Hepatocyte (in vitro differentiated cells): ENCODE data around the gene CCBE1. TPM values are rescaled to one million over a fixed set of nuclear protein-coding genes. Genes with fewer than 3 reads are reported as not detected.
A peak's percentile ranks its signal among the peaks of the same experiment; 100 is the strongest.

Source experiments
- DNase-seq: peaks from one replicate; pipeline ENCODE4 v3.0.0-alpha.2; 2016; ENCODE audit warnings: low spot score
- H2AFZ ChIP-seq: fragments of 200-600 bp; sonication (generic); 2 replicates; pipeline ENCODE4 v1.6.0; 2016; ENCODE audit warnings: antibody characterized with exemption, mild to moderate bottlenecking
- H3K27ac ChIP-seq: fragments of 200-600 bp; sonication (generic); 2 replicates; pipeline ENCODE4 v1.5.1; 2016; ENCODE audit warnings: mild to moderate bottlenecking
- H3K27me3 ChIP-seq: fragments of 200-600 bp; sonication (generic); 2 replicates; pipeline ENCODE4 v1.6.1; 2016
- H3K36me3 ChIP-seq: fragments of 200-600 bp; sonication (generic); replicated peaks from 2 replicates; pipeline ENCODE4 v1.5.1; 2016; ENCODE audit warnings: low read depth; ENCODE audit not compliant: insufficient read depth
- H3K4me1 ChIP-seq: fragments of 200-600 bp; sonication (generic); 2 replicates; pipeline ENCODE4 v1.5.1; 2016; ENCODE audit warnings: mild to moderate bottlenecking, moderate library complexity; ENCODE audit not compliant: insufficient read depth
- H3K4me2 ChIP-seq: fragments of 200-600 bp; sonication (generic); 2 replicates; pipeline ENCODE4 v1.6.0; 2016
- H3K4me3 ChIP-seq: fragments of 200-600 bp; sonication (generic); 2 replicates; pipeline ENCODE4 v1.5.1; 2016; ENCODE audit warnings: mild to moderate bottlenecking
- H3K79me2 ChIP-seq: fragments of 200-600 bp; sonication (generic); 2 replicates; pipeline ENCODE4 v1.6.0; 2017; ENCODE audit warnings: mild to moderate bottlenecking
- H3K9me2 ChIP-seq: fragments of 200-600 bp; sonication (generic); replicated peaks from 2 replicates; pipeline ENCODE4 v1.6.0; 2017; ENCODE audit warnings: mild to moderate bottlenecking; ENCODE audit not compliant: insufficient read depth
- H3K9me3 ChIP-seq: fragments of 200-600 bp; sonication (generic); 2 replicates; pipeline ENCODE4 v1.5.1; 2016; ENCODE audit warnings: low read depth, mild to moderate bottlenecking
- H4K20me1 ChIP-seq: fragments of 200-600 bp; sonication (generic); 2 replicates; pipeline ENCODE4 v1.6.0; 2016; ENCODE audit warnings: mild to moderate bottlenecking; ENCODE audit not compliant: insufficient read depth, poor library complexity, severe bottlenecking
- CTCF ChIP-seq: fragments of 200-600 bp; sonication (generic); IDR thresholded peaks from 2 replicates; pipeline ENCODE4 v1.5.1; 2016; ENCODE audit warnings: antibody characterized with exemption, mild to moderate bottlenecking; ENCODE audit not compliant: poor library complexity
- EZH2 ChIP-seq: fragments of 200-600 bp; sonication (generic); IDR thresholded peaks from 2 replicates; pipeline ENCODE4 v1.6.1; 2016; ENCODE audit warnings: antibody characterized with exemption, mild to moderate bottlenecking, borderline replicate concordance
- EZH2phosphoT487 ChIP-seq: fragments of 200-600 bp; sonication (generic); IDR thresholded peaks from one replicate; pipeline ENCODE4 v1.6.1; 2018; ENCODE audit warnings: antibody characterized with exemption, mild to moderate bottlenecking, low read depth, moderate library complexity; ENCODE audit not compliant: unreplicated experiment, severe bottlenecking
- WGBS: methylation state at CpG from one replicate; pipeline ENCODE4 v1.1.6; 2016; ENCODE audit warnings: low lambda C conversion rate; ENCODE audit errors: missing lambda C conversion rate; 5-methylcytosine and 5-hydroxymethylcytosine counted together
- polyA plus RNA-seq: library from polyadenylated mRNA; unstranded; fragments of >200 nt; fragmentation: Nextera tagmentation; extraction: Ambion mirVana; gene quantifications from 2 replicates; pipeline ENCODE4 v1.2.1, GENCODE V29; 2016
- total RNA-seq: library from RNA; depleted of rRNA; stranded (reverse); fragments of >200 nt; gene quantifications from 2 replicates; pipeline ENCODE4 v1.2.3, GENCODE V29; 2014

CCBE1 gene
- total and polyA plus RNA-seq, 2 experiments from 2014 or later: 3.1 to 9.2 TPM

GRCh38 chr18:59466980-59467379, 230.2 kb downstream of the CCBE1 start:
- TF ChIP-seq CTCF: no peak
- TF ChIP-seq EZH2phosphoT487: no peak
- no peak for TF ChIP-seq EZH2
- Histone ChIP-seq H3K4me3 (no peak overlapping the region), H2AFZ (no peak overlapping the region), H3K36me3 (no peaks in the 10 kb centered on the region), H4K20me1 (no peaks in the 10 kb centered on the region), H3K79me2 (no peaks in the 10 kb centered on the region), H3K27me3 (peaks cover 13% of the 10 kb centered on the region), H3K4me1 (no peaks in the 10 kb centered on the region), H3K9me3 (no peaks in the 10 kb centered on the region), H3K4me2 (no peak overlapping the region), H3K9me2 (no peaks in the 10 kb centered on the region), H3K27ac (no peak overlapping the region)
- WGBS: 95% methylated on average over 3 of the region's 3 CpGs
- no peak for DNase-seq

- no peak overlapping the region for H2AFZ ChIP-seq
- no peak overlapping the region for H3K27ac ChIP-seq
- H3K27me3 ChIP-seq: peaks cover 4% of the 10 kb centered on the region
- peaks cover 7% of the 10 kb centered on the region for H3K4me1 ChIP-seq
- H3K4me2 ChIP-seq: no peak overlapping the region
- no peak overlapping the region for H3K4me3 ChIP-seq
- no peaks in the 10 kb centered on the region for H3K36me3 ChIP-seq
- no peaks in the 10 kb centered on the region for H3K9me2 ChIP-seq
- DNase-seq: no peak
- TF ChIP-seq CTCF: no peak
- TF ChIP-seq EZH2: no peak
- no peaks in the 10 kb centered on the region for H3K79me2 ChIP-seq
- no peaks in the 10 kb centered on the region for H4K20me1 ChIP-seq
- H3K9me3 ChIP-seq: no peaks in the 10 kb centered on the region
- 95% methylated on average over 5 of the region's 5 CpGs for WGBS
These were observed 232.7 kb downstream of the CCBE1 start for GRCh38 chr18:59464486-59464885.

GRCh38 chr18:59461171-59461570, 236.1 kb downstream of the CCBE1 start:
- TF ChIP-seq EZH2 (no peak), CTCF (no peak), EZH2phosphoT487 (no peak)
- Histone ChIP-seq H3K27me3 (peaks cover 4% of the 10 kb centered on the region), H4K20me1 (no peaks in the 10 kb centered on the region), H3K4me1 (peaks cover 7% of the 10 kb centered on the region), H3K4me2 (no peak overlapping the region), H3K9me2 (no peaks in the 10 kb centered on the region), H2AFZ (no peak overlapping the region), H3K27ac (no peak overlapping the region), H3K36me3 (no peaks in the 10 kb centered on the region), H3K9me3 (no peaks in the 10 kb centered on the region), H3K4me3 (no peak overlapping the region), H3K79me2 (no peaks in the 10 kb centered on the region)
- 87% methylated on average over 3 of the region's 3 CpGs for WGBS
- no peak for DNase-seq

- Histone ChIP-seq H3K27me3 (peaks cover 4% of the 10 kb centered on the region), H3K4me2 (peak overlapping the region; percentile 12), H3K9me2 (no peaks in the 10 kb centered on the region), H3K36me3 (no peaks in the 10 kb centered on the region), H4K20me1 (no peaks in the 10 kb centered on the region), H3K4me3 (no peak overlapping the region), H2AFZ (no peak overlapping the region), H3K4me1 (peaks cover 11% of the 10 kb centered on the region), H3K79me2 (no peaks in the 10 kb centered on the region), H3K9me3 (no peaks in the 10 kb centered on the region), H3K27ac (no peak overlapping the region)
- DNase-seq: no peak
- TF ChIP-seq CTCF: no peak
- no peak for TF ChIP-seq EZH2
- no peak for TF ChIP-seq EZH2phosphoT487
- WGBS: 41% methylated on average over 1 of the region's 1 CpG
These were observed 237.2 kb downstream of the CCBE1 start for GRCh38 chr18:59460072-59460420.
